Activated CD4-positive, alpha-beta T cell treated with anti-CD3 and anti-CD28 coated beads for 4 hours (primary cell): ENCODE data around the gene CCNT2.
A peak's percentile ranks its signal among the peaks of the same experiment; 100 is the strongest.
"Not testable (repeated sequence)": the region's sequence is repeated elsewhere in the genome, so short reads cannot be mapped to it uniquely, and the experiment has no call there.

ENCODE experiments used
- DNase-seq, 2 donors: peaks; one replicate each; pipeline ENCODE4 v3.0.0-alpha.2; 2020

Gene CCNT2

GRCh38 chr2:134919341-134920210 lies 954 bp downstream of the CCNT2 start:
- DNase-seq = peak; percentile 39 to 42

- no peak for DNase-seq
Measured at GRCh38 chr2:134924912-134925311, 6.3 kb downstream of the CCNT2 start.

- DNase-seq = no peak
Measured at GRCh38 chr2:134926231-134926931, 7.8 kb downstream of the CCNT2 start.

GRCh38 chr2:134927195-134927594 lies 8.6 kb downstream of the CCNT2 start:
- DNase-seq = no peak

GRCh38 chr2:134932864-134933526 lies 14.4 kb downstream of the CCNT2 start:
- no peak for DNase-seq

- DNase-seq = no peak
Measured at GRCh38 chr2:134933732-134934131, 15.1 kb downstream of the CCNT2 start.

GRCh38 chr2:134934150-134934549 lies 15.5 kb downstream of the CCNT2 start:
- DNase-seq = no peak

- DNase-seq = no peak
Measured at GRCh38 chr2:134934641-134935040, 16.0 kb downstream of the CCNT2 start.

GRCh38 chr2:134936691-134937090 lies 18.1 kb downstream of the CCNT2 start:
- no peak for DNase-seq

GRCh38 chr2:134943540-134943939 lies 24.9 kb downstream of the CCNT2 start:
- no peak for DNase-seq

- no peak for DNase-seq
Measured at GRCh38 chr2:134944975-134945374, 26.4 kb downstream of the CCNT2 start.

- DNase-seq = no peak
Measured at GRCh38 chr2:134946073-134946472, 27.5 kb downstream of the CCNT2 start.

GRCh38 chr2:134949981-134950708 lies 31.5 kb downstream of the CCNT2 start:
- DNase-seq = no peak

GRCh38 chr2:134950886-134951285 lies 32.3 kb downstream of the CCNT2 start:
- DNase-seq = no peak

GRCh38 chr2:134952608-134953007 lies 34.0 kb downstream of the CCNT2 start:
- DNase-seq = no peak

GRCh38 chr2:134954065-134954464 lies 35.4 kb downstream of the CCNT2 start:
- DNase-seq = no peak

GRCh38 chr2:134955744-134956143 lies 37.1 kb downstream of the CCNT2 start:
- no peak for DNase-seq

GRCh38 chr2:134957477-134957876 lies 38.9 kb downstream of the CCNT2 start:
- DNase-seq = no peak

GRCh38 chr2:134967166-134967565 lies 48.5 kb downstream of the CCNT2 start:
- not testable (repeated sequence) for DNase-seq

- DNase-seq = no peak
Measured at GRCh38 chr2:134973241-134974138, 54.9 kb downstream of the CCNT2 start.

GRCh38 chr2:134975281-134976009 lies 56.8 kb downstream of the CCNT2 start:
- no peak for DNase-seq
